C1 segment of cervical spinal cord (tissue), 14 donors: ENCODE data around the gene HS2ST1.
"Not testable (repeated sequence)": the region's sequence is repeated elsewhere in the genome, so short reads cannot be mapped to it uniquely, and the experiment has no call there.

Experiments
- DNase-seq, 14 donors: peaks; one replicate each; lab custom pipeline; 2025; lab: John Stamatoyannopoulos, UW

Gene HS2ST1

DNA sequence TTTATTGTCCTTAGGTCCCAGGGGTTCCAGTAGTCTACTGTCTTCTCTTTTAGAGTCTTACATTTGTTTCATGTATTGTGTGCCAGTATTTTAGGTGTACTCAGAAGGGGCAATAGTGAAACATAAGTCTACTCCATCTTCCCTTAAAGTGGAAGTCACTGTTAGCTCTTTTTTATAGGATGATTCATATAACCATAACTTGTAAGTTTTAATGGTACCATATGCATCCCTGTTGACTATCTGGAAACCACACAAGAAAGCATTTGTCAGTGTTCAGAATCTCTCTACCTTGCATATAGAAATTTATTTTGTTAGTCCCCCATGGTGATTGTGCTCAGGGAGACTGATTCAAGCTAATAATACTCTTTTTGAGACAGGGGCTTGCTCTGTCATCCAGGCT is 149.9 kb downstream of the HS2ST1 start:
- DNase-seq: no peak

DNA sequence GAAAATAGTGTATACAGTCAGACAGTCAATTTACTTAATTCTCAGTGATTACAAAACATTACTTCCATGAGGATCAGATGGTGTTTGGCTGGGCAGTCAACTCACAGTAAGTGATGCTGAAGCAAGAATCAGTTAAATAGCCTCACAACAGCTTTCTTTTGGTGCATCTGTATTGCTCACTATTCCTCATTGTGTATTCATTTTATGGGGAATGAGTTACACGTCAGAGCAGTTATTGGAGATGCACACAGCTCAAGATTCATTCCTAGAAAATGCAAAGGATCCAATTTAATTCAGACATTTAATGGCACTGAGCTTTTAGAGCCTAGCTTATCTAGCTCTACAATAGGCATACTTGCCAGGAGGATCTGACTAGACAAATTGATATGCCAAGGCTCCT is 150.6 kb downstream of the HS2ST1 start:
- DNase-seq: no peak

DNA sequence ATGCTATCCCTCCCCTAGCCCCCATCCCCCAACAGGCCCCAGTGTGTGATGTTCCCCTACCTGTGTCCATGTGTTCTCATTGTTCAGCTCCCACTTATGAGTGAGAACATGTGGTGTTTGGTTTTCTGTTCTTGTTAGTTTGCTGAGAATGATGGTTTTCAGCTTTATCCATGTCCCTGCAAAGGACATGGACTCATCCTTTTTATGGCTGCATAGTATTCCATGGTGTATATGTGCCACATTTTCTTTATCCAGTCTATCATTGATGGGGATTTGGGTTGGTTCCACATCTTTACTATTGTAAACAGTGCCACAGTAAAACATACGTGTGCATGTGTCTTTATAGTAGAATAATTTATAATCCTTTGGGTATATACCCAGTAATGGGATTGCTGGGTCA is 152.3 kb downstream of the HS2ST1 start:
- not testable (repeated sequence) for DNase-seq

DNA sequence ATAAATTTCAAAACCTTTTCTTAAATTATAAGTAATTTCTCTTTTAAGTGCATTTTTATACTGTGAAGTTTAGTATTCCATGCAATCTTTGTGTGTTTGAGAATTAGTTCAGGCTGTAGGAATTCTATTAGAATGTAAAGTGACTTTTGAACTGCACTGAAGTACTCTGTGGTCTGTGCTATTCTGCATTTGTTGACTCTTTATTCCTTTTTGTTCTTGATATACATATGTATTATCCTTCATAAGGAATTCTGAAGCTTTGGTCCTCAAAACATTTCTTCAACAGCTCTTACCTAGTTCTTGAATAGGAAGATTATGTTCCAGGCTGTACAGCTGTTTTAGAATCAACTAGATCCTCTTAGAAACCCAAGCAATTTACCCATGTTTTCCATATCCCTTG is 158.0 kb downstream of the HS2ST1 start:
- no peak for DNase-seq

DNA sequence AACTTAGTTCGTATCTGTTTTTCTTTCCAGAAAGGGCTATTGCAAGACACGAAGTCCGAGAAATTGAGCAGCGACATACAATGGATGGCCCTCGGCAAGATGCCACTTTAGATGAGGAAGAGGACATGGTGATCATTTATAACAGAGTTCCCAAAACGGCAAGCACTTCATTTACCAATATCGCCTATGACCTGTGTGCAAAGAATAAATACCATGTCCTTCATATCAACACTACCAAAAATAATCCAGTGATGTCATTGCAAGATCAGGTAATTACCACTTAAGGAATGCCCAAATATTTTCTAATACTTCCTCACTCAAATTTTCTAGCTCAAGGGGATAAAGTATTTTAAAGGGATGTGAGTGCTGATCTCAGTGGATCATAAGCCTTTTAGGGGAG is 158.5 kb downstream of the HS2ST1 start:
- DNase-seq: no peak

DNA sequence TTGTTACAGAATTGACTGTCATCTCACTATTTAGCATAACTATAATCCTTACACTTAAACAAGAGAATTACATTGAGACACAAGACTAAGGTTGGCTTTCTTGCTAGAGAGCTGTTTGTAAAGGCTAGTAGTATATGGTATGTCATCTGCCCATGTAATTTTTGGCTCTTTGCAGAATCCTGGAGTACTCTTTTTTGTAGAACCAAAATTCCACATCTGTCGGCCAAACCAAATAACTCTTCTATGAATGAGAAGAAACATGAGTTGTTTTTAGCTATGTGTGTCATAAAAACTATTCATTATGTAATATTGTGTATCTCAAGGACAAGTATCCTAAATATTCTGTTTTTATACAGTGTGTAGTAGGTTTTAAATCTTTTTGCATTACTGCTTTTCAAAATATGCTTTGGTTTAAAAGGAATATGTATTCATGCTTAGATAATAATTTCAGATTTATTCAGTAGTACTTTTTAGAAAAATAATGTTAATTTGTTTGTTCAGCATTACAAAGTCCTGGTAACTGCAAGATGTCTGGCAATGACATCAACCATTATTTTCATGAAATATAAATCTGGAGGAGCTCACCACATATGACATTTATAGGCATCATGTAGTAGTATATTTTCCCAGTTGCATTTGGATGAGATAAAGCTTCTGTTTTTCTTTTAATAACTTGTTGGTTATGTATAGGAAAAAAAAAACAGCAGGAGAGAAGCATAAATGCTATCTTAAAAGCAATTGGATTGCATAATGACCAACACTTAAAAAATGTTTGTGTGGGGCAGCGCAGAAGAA is 159.8 kb downstream of the HS2ST1 start:
- DNase-seq: no peak

DNA sequence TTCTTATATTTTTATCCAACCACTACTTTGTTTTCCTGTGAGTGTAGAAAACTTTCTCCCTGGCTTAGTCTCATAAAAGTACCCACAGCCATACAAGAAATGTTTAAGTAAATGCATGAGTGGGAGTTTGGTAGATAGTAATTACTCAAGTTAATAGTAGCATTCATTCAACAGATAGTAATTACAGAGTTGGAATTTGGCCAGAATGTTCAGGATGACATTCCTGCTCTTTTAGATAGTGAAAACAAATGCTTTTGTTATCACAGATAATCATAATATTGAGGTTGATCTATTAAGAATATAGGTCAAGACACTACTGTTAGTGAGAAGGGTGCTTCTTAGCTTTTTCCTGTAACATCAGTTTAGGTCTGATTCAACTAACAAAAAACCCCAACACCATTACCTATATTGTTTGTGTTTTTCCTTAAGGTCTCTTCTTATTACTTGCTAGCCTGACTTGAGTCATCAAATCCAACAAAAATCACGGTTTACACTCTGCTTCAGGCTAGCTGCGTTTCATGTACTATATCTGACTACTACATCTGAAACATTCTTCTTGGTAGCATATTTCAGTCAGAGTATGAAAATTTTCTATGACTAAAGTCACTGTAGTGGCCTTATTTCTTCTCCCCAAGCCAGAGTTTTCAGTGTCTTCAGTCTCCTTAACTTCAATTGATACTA is 163.7 kb downstream of the HS2ST1 start:
- no peak for DNase-seq

DNA sequence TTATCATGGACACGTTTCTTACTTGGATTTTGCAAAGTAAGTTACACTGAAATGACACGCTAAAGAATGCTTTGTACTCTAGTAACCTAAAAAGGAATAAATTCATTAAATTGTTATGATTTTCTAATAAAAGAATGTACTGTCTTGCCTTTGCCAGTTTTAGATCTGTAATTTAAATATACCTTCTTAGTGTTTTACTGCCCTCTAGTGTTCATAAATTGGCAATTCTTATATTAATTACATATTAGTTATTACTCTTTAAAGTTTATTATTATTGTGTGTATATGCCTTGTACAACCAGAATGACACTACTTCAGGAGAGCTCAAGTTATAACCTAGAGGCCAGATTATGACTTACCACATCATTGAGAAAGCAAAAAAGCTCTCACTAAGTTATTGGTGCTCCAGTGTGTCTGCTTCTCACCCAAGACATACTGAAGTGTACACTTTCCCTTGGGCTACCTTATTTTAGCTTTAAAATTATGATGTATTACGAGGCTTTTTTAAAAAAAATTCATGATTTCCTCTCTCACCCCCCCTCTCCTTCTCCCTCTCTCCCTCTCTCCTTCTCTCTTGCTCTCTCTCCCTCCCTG is 169.9 kb downstream of the HS2ST1 start:
- peak in 1 of 14 donors; percentile 1 for DNase-seq

DNA sequence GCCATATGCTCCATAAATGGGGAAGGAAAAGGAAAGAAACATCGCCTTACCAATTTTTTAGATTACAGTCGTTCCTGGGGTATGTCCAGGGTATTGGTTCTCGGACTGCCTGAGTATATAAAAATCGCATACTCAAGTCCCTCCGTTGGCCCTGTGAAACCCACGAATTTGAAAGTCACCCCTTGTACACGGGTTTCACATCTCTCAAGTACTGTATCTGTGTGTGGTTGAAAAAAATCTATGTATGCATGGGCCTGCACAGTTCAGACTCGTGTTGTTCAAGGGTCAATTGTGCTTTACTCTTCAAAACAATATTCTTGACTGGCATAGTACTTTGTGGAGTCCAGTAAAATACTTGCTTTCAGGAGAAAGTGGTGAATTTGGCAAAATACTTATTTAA is 171.7 kb downstream of the HS2ST1 start:
- DNase-seq: no peak

DNA sequence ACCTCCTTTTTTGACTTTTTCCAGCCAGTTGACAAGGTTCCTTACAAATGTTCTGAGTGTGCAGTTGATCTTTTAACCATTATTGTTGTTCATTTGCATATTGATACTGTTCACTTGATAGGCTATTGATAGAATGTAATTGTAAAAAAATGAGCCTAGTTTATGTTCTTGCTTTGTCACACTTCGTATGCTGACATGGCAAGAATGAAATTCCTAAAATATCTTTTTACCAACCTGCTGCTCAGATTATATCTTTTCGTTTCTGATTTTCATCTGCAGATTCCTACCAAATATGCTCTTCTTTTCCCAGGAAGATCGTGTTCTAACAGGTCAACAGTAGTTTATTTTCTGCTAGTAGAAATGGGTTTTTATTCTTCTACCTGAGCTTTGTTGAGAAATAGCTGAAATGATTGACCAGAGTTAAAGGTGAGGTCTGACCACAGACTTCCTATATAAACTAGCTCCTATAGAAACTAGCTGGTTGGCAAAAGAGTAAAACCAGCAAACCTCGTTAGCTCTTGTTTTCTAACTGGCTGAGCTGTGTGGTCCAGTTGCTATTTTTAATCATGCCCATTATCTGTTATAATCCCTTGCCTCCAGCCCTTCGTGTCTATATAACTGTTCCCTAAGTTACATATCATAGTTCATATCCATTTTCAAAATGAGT is 174.8 kb downstream of the HS2ST1 start:
- DNase-seq: no peak

DNA sequence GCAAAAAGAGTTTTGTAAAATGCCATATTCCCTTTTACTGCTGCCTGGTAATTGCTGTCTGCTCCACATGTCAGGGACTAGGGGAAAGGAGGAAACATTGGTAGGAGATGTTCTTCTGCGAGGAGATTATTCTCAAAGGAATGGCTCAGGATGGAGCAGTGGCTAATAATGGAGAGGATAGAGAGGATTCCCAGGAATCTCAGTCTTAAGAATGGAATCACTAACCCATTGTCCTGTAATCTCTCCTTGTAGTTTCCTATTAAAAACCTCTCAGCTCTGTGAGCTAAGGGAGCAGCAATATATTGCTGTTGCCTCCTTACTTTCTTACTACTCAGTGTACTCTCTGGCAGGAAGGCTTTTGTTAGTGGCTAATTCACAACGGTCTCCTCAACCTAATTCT is 175.4 kb downstream of the HS2ST1 start:
- DNase-seq: no peak

DNA sequence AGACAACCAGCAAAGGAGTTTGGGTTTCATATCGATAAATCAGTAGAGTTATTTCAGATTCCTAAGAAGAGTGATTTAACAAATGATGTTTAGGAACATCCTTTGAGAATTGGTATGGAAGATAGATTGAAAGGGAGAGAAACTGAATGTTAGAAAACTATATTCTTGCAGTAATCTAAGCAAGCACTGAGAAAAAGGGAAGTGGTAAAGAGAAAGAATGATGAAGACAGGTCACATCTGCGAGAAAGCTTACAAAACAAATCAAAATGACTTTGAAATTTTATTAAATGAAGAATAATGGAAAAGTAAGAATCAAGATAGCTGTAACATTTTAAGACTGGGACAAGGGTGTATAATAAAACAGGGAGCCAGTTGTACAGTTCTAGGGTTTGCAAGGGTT is 177.0 kb downstream of the HS2ST1 start:
- no peak for DNase-seq

DNA sequence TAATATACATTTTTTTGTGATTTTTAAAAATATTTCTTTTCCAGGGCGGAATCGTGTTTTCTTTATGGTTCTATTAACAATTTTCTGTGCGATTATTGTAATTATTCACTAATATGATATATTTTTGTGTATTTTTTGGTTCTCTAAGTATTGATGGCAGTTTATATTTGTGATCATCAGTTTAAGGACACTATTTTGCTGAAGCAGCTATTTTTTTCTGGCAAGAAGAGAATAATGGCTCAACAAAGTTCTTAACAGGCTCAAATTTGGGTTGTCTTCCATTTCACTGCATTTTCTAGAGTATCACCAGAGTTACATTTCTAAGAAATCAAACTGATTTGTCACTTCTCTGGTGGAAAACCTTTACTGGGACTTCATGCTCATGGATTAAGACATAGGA is 178.4 kb downstream of the HS2ST1 start:
- DNase-seq: no peak

DNA sequence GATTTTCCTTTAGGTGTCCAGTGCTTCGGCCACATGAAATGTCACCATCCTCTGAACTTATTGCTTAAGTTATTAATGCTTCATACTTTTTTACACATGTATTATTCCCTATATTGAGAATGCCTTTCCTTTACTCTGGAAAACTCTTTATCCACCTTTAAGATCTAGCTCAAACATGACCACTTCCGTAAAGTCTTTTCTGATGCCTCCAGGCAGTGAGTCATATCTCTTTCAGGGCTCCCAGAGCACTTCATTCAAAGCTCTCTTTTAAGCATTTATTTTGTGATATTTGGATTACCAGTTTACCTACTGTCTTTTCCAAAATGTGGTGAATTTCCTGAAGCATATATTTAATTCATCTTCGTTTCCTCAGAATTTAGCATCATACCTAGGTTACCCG is 178.9 kb downstream of the HS2ST1 start:
- DNase-seq: no peak

DNA sequence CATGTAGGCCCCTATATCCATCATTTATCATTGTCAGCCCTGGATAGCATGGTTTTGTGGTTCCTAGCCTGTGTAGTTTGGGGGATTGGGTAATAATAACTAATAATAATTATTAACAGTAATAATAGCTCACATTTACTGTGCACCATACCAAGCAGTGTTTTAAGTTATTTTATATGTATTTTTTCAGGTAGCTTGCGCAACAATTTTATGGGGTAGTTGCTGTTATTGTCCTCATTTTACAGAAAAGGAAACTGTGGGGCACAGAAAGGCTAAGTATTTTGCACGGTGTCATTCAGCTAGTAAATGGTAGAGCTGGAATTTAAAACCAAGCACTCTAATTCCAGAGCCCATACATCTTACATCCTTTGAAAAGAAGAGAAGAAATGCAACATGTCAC is 179.8 kb downstream of the HS2ST1 start:
- DNase-seq: no peak

DNA sequence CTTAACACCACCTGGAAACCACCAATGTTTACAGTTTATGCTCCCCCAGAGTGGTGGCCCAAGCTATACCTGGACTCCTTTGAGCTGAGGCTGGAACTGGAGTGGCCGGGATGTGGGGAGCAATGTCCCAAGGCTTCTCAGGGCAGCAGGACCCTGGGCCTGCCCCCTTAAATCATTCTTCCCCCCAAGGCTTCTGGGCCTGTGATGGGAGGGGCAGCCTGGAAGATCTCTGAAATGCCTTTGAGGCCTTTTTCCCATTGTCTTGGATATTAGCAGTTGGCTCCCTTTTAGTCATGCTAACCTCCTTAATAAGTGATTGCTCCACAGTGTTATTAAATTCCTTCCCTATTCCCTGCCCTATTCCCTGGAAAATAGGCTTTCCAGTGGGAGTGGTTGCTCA is 185.8 kb downstream of the HS2ST1 start:
- DNase-seq: no peak

DNA sequence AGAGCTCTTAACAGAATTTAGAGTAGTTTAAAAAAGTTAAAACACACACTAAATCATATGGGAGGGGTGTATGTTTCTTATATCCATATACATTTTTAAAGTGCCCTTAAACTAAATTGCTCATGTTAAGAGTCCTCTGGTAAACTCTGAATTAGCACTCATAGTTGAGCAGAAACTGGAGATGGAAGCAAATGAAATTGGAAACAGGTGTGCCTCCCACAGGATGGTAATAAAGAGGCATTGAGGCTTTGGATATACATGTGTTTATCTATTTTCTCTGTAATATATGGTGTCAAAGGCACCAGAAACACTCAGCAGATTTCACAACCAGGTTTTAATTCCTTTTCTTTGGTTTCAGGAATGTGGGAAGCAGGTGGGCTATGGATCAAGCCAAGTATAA is 188.6 kb downstream of the HS2ST1 start:
- no peak for DNase-seq

DNA sequence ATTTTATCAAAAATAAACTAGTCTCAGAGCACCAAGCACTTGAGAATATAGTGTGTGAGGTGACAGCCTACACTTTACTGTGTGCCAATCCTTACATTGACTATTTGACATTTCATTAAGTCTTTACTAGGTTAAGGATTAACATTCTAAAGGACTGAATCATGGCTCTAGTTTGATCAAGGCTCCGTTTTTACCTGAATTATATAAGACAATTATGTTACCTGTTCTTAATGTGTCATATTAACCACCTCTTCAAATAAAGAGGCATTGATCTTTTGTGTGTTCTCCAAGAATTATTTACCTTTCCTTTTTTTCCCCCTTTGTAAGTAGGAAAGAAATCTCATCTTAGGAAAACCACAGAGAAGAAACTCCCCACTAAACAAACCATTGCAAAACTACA is 189.7 kb downstream of the HS2ST1 start:
- DNase-seq: no peak

DNA sequence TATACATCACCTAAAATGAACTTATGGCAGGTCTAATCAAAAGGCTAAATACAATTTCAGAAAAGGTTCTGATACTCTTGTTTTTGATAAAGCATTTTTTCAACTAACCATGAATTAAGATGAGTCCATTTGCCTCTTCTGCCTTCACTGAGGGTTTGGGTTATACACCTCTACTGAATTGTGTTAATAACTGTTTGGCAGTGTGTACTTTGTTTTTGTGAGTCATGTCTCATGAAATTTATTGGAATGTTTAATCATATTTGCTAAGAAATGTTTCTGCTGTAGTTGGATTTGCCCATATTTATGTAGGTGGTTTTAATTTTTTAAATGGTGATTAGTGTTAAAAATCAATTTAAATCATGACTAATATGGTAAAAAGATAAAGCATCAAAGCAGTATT is 190.5 kb downstream of the HS2ST1 start:
- no peak for DNase-seq

DNA sequence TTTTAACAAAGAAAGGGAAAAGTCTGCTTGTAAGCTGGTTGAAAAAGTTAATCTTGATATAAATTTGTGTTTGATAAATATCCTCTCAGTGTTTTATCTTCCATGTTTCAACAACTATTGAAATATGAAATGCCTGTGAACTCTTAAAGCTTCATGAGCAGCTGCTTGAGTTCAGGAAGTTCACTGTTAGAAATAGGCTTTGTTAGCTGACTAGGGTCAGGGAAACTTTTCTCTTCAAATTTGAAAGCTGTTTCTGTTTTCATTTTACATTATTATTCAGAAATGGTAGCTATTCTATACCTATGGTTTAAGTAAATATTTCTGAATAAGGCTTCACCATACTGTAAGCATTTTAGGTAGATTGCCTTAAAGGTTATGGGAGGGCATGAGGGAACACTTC is 191.7 kb downstream of the HS2ST1 start:
- DNase-seq: no peak

DNA sequence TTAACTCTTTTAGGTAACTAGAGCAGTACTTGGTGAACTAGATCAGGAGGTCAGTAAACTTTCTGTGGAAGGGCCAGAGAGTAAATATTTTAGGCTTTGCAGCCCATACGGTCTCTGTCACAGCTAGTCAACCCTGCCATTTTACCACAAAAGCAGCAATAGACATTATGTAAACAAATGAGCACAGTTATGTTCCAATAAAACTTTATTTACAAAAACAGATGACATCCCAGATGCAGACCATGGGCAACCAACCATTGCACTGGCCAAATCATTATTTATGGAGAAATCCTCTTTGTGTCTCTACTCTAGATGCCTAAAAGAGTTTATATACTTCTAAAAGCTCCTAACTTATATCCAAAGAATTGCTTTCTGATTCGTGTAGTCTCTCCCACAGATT is 192.4 kb downstream of the HS2ST1 start:
- no peak for DNase-seq

DNA sequence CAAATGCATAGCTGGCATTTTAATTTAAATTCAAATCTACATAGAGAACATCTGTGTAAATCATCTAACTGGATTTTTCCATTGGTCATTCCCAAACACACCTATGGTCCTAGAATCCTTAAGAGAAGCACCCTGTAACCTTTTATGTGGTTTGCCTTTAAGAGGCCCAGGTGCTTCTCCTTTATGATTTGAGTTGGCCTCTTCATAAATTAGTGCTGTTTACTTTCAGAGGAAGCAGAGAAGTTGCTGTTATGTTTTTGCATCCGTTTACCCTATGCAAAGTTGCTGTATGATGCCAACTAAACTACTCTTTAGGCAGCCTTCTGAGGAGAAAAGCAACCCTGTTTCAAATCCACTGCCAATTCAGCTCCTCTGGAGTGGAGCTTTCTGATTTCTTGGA is 193.8 kb downstream of the HS2ST1 start:
- no peak for DNase-seq
